HepG2 (cell line): ENCODE measurements around the gene LIPE. TPM values are rescaled to one million over a fixed set of nuclear protein-coding genes. Genes with fewer than 3 reads are reported as not detected.

Experiments used
- ATAC-seq: fragments of 200-7000 bp; cut with Tn5 transposase; 3 replicates; pipeline ENCODE4 v1.9.1; 2020; ENCODE audit warnings: mild to moderate bottlenecking, moderate library complexity
- BruUV-seq: library from RNA; stranded (reverse); fragments of 400-500 nt; replicated peaks from 2 replicates; lab custom pipeline; 2021; lab: Mats Ljungman, UMichigan
- CTCF ChIA-PET: fragments of 300-600 bp; formaldehyde crosslinking; extraction: SDS; loops from one replicate; lab custom pipeline; 2021; ENCODE audit warnings: low total read pairs, inconsistent platforms, low intra/inter-chr PET ratio; lab: Yijun Ruan, JAX
- POLR2A ChIA-PET: fragments of 350-600 bp; sonication (Branson Sonifier 250); formaldehyde crosslinking; loops from one replicate; lab custom pipeline; 2020; ENCODE audit warnings: antibody characterized with exemption, inconsistent platforms; lab: Yijun Ruan, JAX
- DNase-seq: peaks from one replicate; pipeline ENCODE4 v3.0.0-alpha.2; 2015; ENCODE audit warnings: low spot score
- FAIRE-seq: peaks from 3 replicates; lab custom pipeline; 2011; peaks lifted over from hg19 to GRCh38; lab: Jason Lieb, UNC
- H2AFZ ChIP-seq: one replicate; pipeline ENCODE4 v1.6.1; 2011; ENCODE audit warnings: low read length, inconsistent platforms
- H3K27ac ChIP-seq: fragments of 300-600 bp; 3 replicates; pipeline ENCODE4 v1.8.0; 2011; ENCODE audit warnings: mixed run types, mild to moderate bottlenecking, mixed read lengths, low read length, inconsistent platforms; ENCODE audit not compliant: insufficient read depth; ENCODE audit errors: extremely low read length
- H3K27me3 ChIP-seq, 2 experiments: fragments of 200-600 bp in 1 of 2; 2 replicates in 1 of 2; 3 replicates in 1 of 2; pipeline versions ENCODE4 v1.6.0 to v1.8.0; 2011; ENCODE audit warnings: low read length in 2 of 2, mild to moderate bottlenecking in 2 of 2, moderate library complexity in 2 of 2, inconsistent platforms in 1 of 2; ENCODE audit not compliant: insufficient read depth in 2 of 2, control insufficient read depth in 1 of 2
- H3K36me3 ChIP-seq, 2 experiments: fragments of 200-600 bp in 1 of 2; replicated peaks in 1 of 2; 2 replicates in 1 of 2; 3 replicates in 1 of 2; pipeline versions ENCODE4 v1.5.1 to v1.8.0; 2011; ENCODE audit warnings: low read length in 2 of 2, inconsistent platforms in 1 of 2; ENCODE audit not compliant: insufficient read depth in 2 of 2, control insufficient read depth in 1 of 2
- H3K4me1 ChIP-seq: 2 replicates; pipeline ENCODE4 v1.5.1; 2012; ENCODE audit warnings: low read length, inconsistent platforms; ENCODE audit not compliant: insufficient read depth
- H3K4me2 ChIP-seq: 2 replicates; pipeline ENCODE4 v1.6.0; 2011; ENCODE audit warnings: low read depth, low read length, inconsistent platforms
- H3K4me3 ChIP-seq, 3 experiments: fragments of 200-600 bp in 1 of 3; sonication (generic), shearing (Covaris generic) in 1 of 3; replicated peaks in 1 of 3; 2 replicates each; pipeline ENCODE4 v1.5.1; 2011 to 2016; ENCODE audit warnings: low read length in 3 of 3, inconsistent platforms in 2 of 3, low read depth in 2 of 3, mild to moderate bottlenecking in 2 of 3, control low read depth in 1 of 3, mixed read lengths in 1 of 3; ENCODE audit not compliant: insufficient read depth in 1 of 3
- H3K79me2 ChIP-seq: one replicate; pipeline ENCODE4 v1.6.1; 2011; ENCODE audit warnings: low read length, inconsistent platforms; ENCODE audit not compliant: insufficient read depth
- H3K9ac ChIP-seq: 2 replicates; pipeline ENCODE4 v1.6.0; 2011; ENCODE audit warnings: mild to moderate bottlenecking, low read depth, low read length, inconsistent platforms; ENCODE audit not compliant: insufficient read depth
- H3K9me3 ChIP-seq: 2 replicates; pipeline ENCODE4 v1.5.1; 2012; ENCODE audit warnings: mild to moderate bottlenecking, low read length
- H4K20me1 ChIP-seq: 2 replicates; pipeline ENCODE4 v1.6.0; 2011; ENCODE audit warnings: inconsistent platforms, mild to moderate bottlenecking, low read length, moderate library complexity; ENCODE audit not compliant: insufficient read depth
- CBX2 ChIP-seq, 2 experiments: fragments of 200-600 bp in 1 of 2; sonication (generic); formaldehyde crosslinking in 1 of 2; IDR thresholded peaks; 2 replicates each; pipeline versions ENCODE4 v1.7.0 to v1.8.1; 2018 to 2022; ENCODE audit warnings: low read depth in 2 of 2, low read length in 1 of 2, mild to moderate bottlenecking in 1 of 2, missing genetic modification reagents in 1 of 2
- ELF1 ChIP-seq: sonication (generic); formaldehyde crosslinking; IDR thresholded peaks from 2 replicates; pipeline ENCODE4 v1.4.0; 2020; ENCODE audit warnings: missing genetic modification reagents
- ETV6 ChIP-seq: sonication (generic); formaldehyde crosslinking; conservative IDR thresholded peaks from 2 replicates; pipeline ENCODE4 v1.4.0; 2020; ENCODE audit warnings: missing genetic modification reagents
- MATR3 ChIP-seq: sonication (generic); formaldehyde crosslinking; IDR thresholded peaks from 2 replicates; pipeline ENCODE4 v1.4.0; 2020; ENCODE audit warnings: missing genetic modification reagents
- ZBTB7A ChIP-seq: sonication (generic); formaldehyde crosslinking; IDR thresholded peaks from 2 replicates; pipeline ENCODE4 v1.8.0; 2022; ENCODE audit warnings: mild to moderate bottlenecking, missing genetic modification reagents
- ZIK1 ChIP-seq: sonication (generic); formaldehyde crosslinking; IDR thresholded peaks from 2 replicates; pipeline ENCODE4 v1.5.0; 2020; ENCODE audit warnings: mild to moderate bottlenecking, low read depth, missing genetic modification reagents, borderline replicate concordance
- ZNF101 ChIP-seq: sonication (generic); formaldehyde crosslinking; IDR thresholded peaks from 2 replicates; pipeline ENCODE4 v1.4.0; 2020; ENCODE audit warnings: mild to moderate bottlenecking, low read depth, missing genetic modification reagents, borderline replicate concordance
- ZNF337 ChIP-seq: sonication (generic); formaldehyde crosslinking; IDR thresholded peaks from 2 replicates; pipeline ENCODE4 v1.5.1; 2020; ENCODE audit warnings: missing genetic modification reagents, low read depth, mild to moderate bottlenecking, borderline replicate concordance
- ZNF720 ChIP-seq: sonication (generic); formaldehyde crosslinking; IDR thresholded peaks from 2 replicates; pipeline ENCODE4 v1.4.0; 2020; ENCODE audit warnings: missing genetic modification reagents
- ZNF850 ChIP-seq: sonication (generic); formaldehyde crosslinking; conservative IDR thresholded peaks from 2 replicates; pipeline ENCODE4 v1.9.0; 2021; ENCODE audit warnings: mild to moderate bottlenecking, missing genetic modification reagents
- WGBS: methylation state at CpG from one replicate; pipeline ENCODE4 v1.1.6; 2017; ENCODE audit warnings: low lambda C conversion rate; 5-methylcytosine and 5-hydroxymethylcytosine counted together
- in situ Hi-C: cut with HindIII; loops from 2 replicates; pipeline ENCODE4 v1.10.0; 2017; ENCODE audit warnings: low pct_unique_long_range_greater_than_20kb; ENCODE audit not compliant: extremely low pct_ligation_motif_present
- intact Hi-C: fragments of 100-400 bp; cut with micrococcal nuclease; formaldehyde crosslinking; loops from one replicate; pipeline ENCODE4 v1.10.0; 2022; ENCODE audit not compliant: unreplicated experiment
- polyA plus RNA-seq, 8 experiments: library from polyadenylated mRNA; depleted of rRNA in 3 of 8; stranded (reverse) in 7 of 8; unstranded in 1 of 8; fragments of >200 nt; fragmentation: Illumina TruSeq in 4 of 8; extraction: Trizol in 4 of 8; gene quantifications; 2 replicates each; pipeline versions ENCODE4 v1.2.1 to v1.2.3, GENCODE V29; 2011 to 2016; ENCODE audit warnings: low read depth in 4 of 8, missing spikeins in 1 of 8, mixed read lengths in 1 of 8; ENCODE audit not compliant: insufficient read depth in 1 of 8
- total RNA-seq, 5 experiments: library from RNA; depleted of rRNA; stranded (reverse); fragments of >200 nt; fragmentation: Illumina TruSeq; extraction: Trizol; gene quantifications; 2 replicates each; pipeline ENCODE4 v1.2.3, GENCODE V29; 2016; ENCODE audit warnings: low read depth in 1 of 5
- TF ChIP-seq, protein P1 (sequence below): sonication (generic); formaldehyde crosslinking; IDR thresholded peaks from 2 replicates; pipeline ENCODE4 v1.5.0; 2020; ENCODE audit warnings: missing genetic modification reagents, mild to moderate bottlenecking, borderline replicate concordance
- TF ChIP-seq, protein P2 (sequence below): sonication (generic); formaldehyde crosslinking; conservative IDR thresholded peaks from 2 replicates; pipeline ENCODE4 v1.4.0; 2020; ENCODE audit warnings: mild to moderate bottlenecking, missing genetic modification reagents, moderate library complexity

LIPE gene
- total and polyA plus RNA-seq, 2 of the 13 experiments (the other 11 are each of a cell fraction or from before 2014, with no cell fraction given): not detected

GRCh38 chr19:42411581-42412178, 15.5 kb downstream of the LIPE start:
- Histone ChIP-seq H3K4me3 (no peak overlapping the region), H3K4me1 (peaks cover 3% of the 10 kb centered on the region), H3K9me3 (no peaks in the 10 kb centered on the region), H3K36me3 (no peaks in the 10 kb centered on the region), H2AFZ (no peak overlapping the region), H3K27me3 (peaks cover 6 to 45% of the 10 kb centered on the region in 2 experiments; a peak in 4 of 5 replicates), H3K4me2 (no peak overlapping the region), H3K9ac (no peak overlapping the region), H3K27ac (no peak overlapping the region), H4K20me1 (no peaks in the 10 kb centered on the region), H3K79me2 (no peaks in the 10 kb centered on the region)
- BruUV-seq: no TSS peak
- POLR2A ChIA-PET: no interaction called here
- no peak for ATAC-seq
- in situ Hi-C loops: no loop called here
- 13% methylated on average over 7 of the region's 8 CpGs for WGBS
- TF ChIP-seq ETV6 (CRISPR knock-in tag) (no peak), ZBTB7A (CRISPR knock-in tag) (no peak), ZNF720 (CRISPR knock-in tag) (no peak)
- no peak for FAIRE-seq
- no peak for DNase-seq
- CTCF ChIA-PET: no interaction called here
- intact Hi-C loops: no loop called here

DNA sequence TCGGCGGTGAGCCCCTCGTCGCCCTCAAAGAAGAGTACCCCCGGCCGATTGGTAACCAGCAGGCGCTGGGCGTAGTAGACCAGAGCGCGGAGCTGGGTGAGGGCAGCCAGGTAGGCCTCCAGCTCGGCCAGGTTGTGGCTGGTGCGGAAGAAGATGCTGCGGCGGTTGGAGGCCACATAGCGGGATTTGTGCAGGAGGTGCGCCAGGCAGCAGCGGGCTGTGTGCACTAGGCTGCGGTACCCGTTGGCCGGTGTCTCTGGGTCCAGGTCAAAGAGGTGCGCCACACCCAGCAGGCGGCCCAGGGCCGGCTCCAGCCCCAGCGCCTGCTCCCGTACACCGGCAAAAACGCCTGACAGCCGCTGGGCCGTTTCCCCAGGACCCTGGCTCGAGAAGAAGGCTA, 16.8 kb downstream of the LIPE start:
- Histone ChIP-seq H2AFZ (no peak overlapping the region), H3K4me2 (no peak overlapping the region), H3K36me3 (no peaks in the 10 kb centered on the region), H3K79me2 (no peaks in the 10 kb centered on the region), H3K4me1 (peaks cover 12% of the 10 kb centered on the region), H3K27me3 (peaks cover 10 to 58% of the 10 kb centered on the region in 2 experiments), H3K9ac (no peak overlapping the region), H3K27ac (no peak overlapping the region), H4K20me1 (no peaks in the 10 kb centered on the region), H3K4me3 (no peak overlapping the region), H3K9me3 (no peaks in the 10 kb centered on the region)
- no TSS peak for BruUV-seq
- ChIA-PET CTCF (no interaction called here), POLR2A (no interaction called here)
- intact Hi-C loops: no loop called here
- 71% methylated on average over 10 of the region's 30 CpGs for WGBS
- in situ Hi-C loops: no loop called here
- ATAC-seq (no peak), DNase-seq (no peak), FAIRE-seq (no peak)
- TF ChIP-seq ZNF101: no peak
- TF ChIP-seq MATR3 (CRISPR knock-in tag): no peak
- no peak for TF ChIP-seq ZBTB7A (CRISPR knock-in tag)
- no peak for TF ChIP-seq ZNF850 (CRISPR knock-in tag)
- no peak for TF ChIP-seq ZIK1 (CRISPR knock-in tag)
- TF ChIP-seq, protein P1, sequence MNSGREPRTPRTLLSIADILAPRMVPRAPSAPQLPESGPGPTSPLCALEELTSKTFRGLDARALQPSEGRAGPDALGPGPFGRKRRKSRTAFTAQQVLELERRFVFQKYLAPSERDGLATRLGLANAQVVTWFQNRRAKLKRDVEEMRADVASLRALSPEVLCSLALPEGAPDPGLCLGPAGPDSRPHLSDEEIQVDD: no peak
- TF ChIP-seq CBX2 (IDR thresholded peaks at IDR 0.05; ENCODE audit: low read depth, low read length): no peak
- TF ChIP-seq CBX2 (CRISPR knock-in tag; IDR thresholded peaks at IDR 0.05; ENCODE audit: low read depth): no peak
- TF ChIP-seq ELF1 (CRISPR knock-in tag): no peak
- TF ChIP-seq, protein P2, sequence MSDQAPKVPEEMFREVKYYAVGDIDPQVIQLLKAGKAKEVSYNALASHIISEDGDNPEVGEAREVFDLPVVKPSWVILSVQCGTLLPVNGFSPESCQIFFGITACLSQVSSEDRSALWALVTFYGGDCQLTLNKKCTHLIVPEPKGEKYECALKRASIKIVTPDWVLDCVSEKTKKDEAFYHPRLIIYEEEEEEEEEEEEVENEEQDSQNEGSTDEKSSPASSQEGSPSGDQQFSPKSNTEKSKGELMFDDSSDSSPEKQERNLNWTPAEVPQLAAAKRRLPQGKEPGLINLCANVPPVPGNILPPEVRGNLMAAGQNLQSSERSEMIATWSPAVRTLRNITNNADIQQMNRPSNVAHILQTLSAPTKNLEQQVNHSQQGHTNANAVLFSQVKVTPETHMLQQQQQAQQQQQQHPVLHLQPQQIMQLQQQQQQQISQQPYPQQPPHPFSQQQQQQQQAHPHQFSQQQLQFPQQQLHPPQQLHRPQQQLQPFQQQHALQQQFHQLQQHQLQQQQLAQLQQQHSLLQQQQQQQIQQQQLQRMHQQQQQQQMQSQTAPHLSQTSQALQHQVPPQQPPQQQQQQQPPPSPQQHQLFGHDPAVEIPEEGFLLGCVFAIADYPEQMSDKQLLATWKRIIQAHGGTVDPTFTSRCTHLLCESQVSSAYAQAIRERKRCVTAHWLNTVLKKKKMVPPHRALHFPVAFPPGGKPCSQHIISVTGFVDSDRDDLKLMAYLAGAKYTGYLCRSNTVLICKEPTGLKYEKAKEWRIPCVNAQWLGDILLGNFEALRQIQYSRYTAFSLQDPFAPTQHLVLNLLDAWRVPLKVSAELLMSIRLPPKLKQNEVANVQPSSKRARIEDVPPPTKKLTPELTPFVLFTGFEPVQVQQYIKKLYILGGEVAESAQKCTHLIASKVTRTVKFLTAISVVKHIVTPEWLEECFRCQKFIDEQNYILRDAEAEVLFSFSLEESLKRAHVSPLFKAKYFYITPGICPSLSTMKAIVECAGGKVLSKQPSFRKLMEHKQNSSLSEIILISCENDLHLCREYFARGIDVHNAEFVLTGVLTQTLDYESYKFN (CRISPR knock-in tag): no peak
- TF ChIP-seq ZNF337 (CRISPR knock-in tag): no peak
